Heart left ventricle (tissue), 16 donors: ENCODE measurements around the gene MYO10. TPM values are rescaled to one million over a fixed set of nuclear protein-coding genes. Genes with fewer than 3 reads are reported as not detected.
"Not testable (repeated sequence)": the region's sequence is repeated elsewhere in the genome, so short reads cannot be mapped to it uniquely, and the experiment has no call there.

Source experiments
- ATAC-seq, 4 donors: fragments of 200-7000 bp; cut with Tn5 transposase; one replicate each; pipeline ENCODE4 v1.9.1; 2020 to 2022; ENCODE audit warnings: moderate library complexity in 4 of 4, mild to moderate bottlenecking in 3 of 4, moderate number of reproducible peaks in 1 of 4
- DNase-seq, 5 donors: peaks; one replicate each; pipeline ENCODE4 v3.0.0-alpha.2; 2020
- H3K27ac ChIP-seq, 12 donors: fragments of 200-600 bp; sonication (generic) in 4 of 12; one replicate each; pipeline versions ENCODE4 v1.5.0 to v1.8.0; 2016 to 2022; ENCODE audit warnings: mild to moderate bottlenecking in 2 of 12
- H3K27me3 ChIP-seq, 9 donors: fragments of 200-600 bp; sonication (generic) in 2 of 9; one replicate each; pipeline versions ENCODE4 v1.5.1 to v1.8.0; 2016 to 2022; ENCODE audit warnings: mild to moderate bottlenecking in 3 of 9
- H3K36me3 ChIP-seq, 9 donors: fragments of 200-600 bp; sonication (generic) in 2 of 9; one replicate each; pipeline versions ENCODE4 v1.5.0 to v1.8.0; 2018 to 2022; ENCODE audit warnings: mild to moderate bottlenecking in 2 of 9
- H3K4me1 ChIP-seq, 12 donors: fragments of 200-600 bp; sonication (generic) in 4 of 12; one replicate each; pipeline versions ENCODE4 v1.5.0 to v1.8.0; 2016 to 2022; ENCODE audit warnings: mild to moderate bottlenecking in 3 of 12
- H3K4me3 ChIP-seq, 12 donors: fragments of 200-600 bp; sonication (generic) in 4 of 12; one replicate each; pipeline versions ENCODE4 v1.5.0 to v1.8.0; 2017 to 2022; ENCODE audit warnings: mild to moderate bottlenecking in 9 of 12, moderate library complexity in 4 of 12
- H3K9me3 ChIP-seq, 12 donors: fragments of 200-600 bp; sonication (generic) in 4 of 12; one replicate each; pipeline versions ENCODE4 v1.5.0 to v1.8.0; 2016 to 2022; ENCODE audit warnings: mild to moderate bottlenecking in 1 of 12
- CTCF ChIP-seq, 12 donors: fragments of 200-600 bp; sonication (generic) in 4 of 12; IDR thresholded peaks; one replicate each; pipeline versions ENCODE4 v1.5.0 to v1.8.0; 2018 to 2022; ENCODE audit warnings: antibody characterized with exemption in 12 of 12, mild to moderate bottlenecking in 5 of 12
- POLR2A ChIP-seq, 2 donors: fragments of 450-650 bp; IDR thresholded peaks; one replicate each; pipeline ENCODE4 v1.6.1; 2017; ENCODE audit warnings: antibody characterized with exemption in 2 of 2, mild to moderate bottlenecking in 2 of 2, moderate library complexity in 2 of 2
- WGBS, 4 donors: extraction: QIAGEN DNeasy Blood & Tissue Kit in 2 of 4; methylation state at CpG; one replicate each; pipeline versions ENCODE4 v1.1.5 to v1.1.7; 2013 to 2018; 5-methylcytosine and 5-hydroxymethylcytosine counted together
- intact Hi-C, 10 donors: fragments of 100-400 bp; cut with DNase I; formaldehyde crosslinking; loops; one replicate each; pipeline versions ENCODE4 v1.11.1 to v1.14.2; 2022
- polyA plus RNA-seq, 2 donors: library from polyadenylated mRNA; stranded (reverse); fragments of 200-250 nt; gene quantifications; one replicate each; pipeline ENCODE4 v1.2.3, GENCODE V29; 2013
- total RNA-seq, 9 donors: library from RNA; depleted of rRNA in 2 of 9; stranded (reverse); fragments of >200 nt in 2 of 9; fragmentation: NEBNext Ultra II Directional in 3 of 9; extraction: Animal tissue kit (Norgen Biotek cat#: 25700) in 3 of 9; gene quantifications; one replicate each; pipeline versions ENCODE4 v1.1.0 to v1.2.4, GENCODE V29; 2016 to 2023
- donor health status: ischemic (EF 13 %, LVEDD 7.1; RV severe dilation, severe dysfunction).
- donor health status: healthy with polysubstance abuse.
- donor health status: DM: no; HTN: yes; CAD: no.
- donor health status: DM: no; HTN: no; CAD: no.
- donor health status: ischemic (EF 25% LVEDD 6.9; RV normal size, moderate dysfunction).
- donor health status: ischemic (EF 25% LVEDD 5.7; RV mildly dilated, moderate dysfunction).
- donor health status: healthy.
- donor health status: DM: yes; HTN: yes; CAD: no.
- donor health status: ischemic (EF 35%, LVEDD 5.7; RV mildly dilated, moderate dysfunction).
- donor health status: nonischemic (EF 11% LVEDD 7.7; RV severe dilation, severe dysfunction).
- donor health status: DM: yes; HTN: yes; CAD: no.
- donor health status: PGD.
- donor health status: ischemic (EF 29% LVEDD 5.4; RV normal size, mild dysfunction).
- donor health status: nonischemic (EF 23%, LVEDD 6.1; RV moderate dilation, normal function).

Gene MYO10
- total and polyA plus RNA-seq, 11 donors = 2.0 to 17.3 (median 3.8) TPM

GRCh38 chr5:16879650-16880049, 56.4 kb downstream of the MYO10 start:
- no peaks in the 10 kb centered on the region for H3K36me3 ChIP-seq
- no peak overlapping the region for H3K27ac ChIP-seq
- intact Hi-C loops = no loop called here
- WGBS, 4 donors = 91 to 96% (median 94%) methylated on average over 13 of the region's 13 CpGs
- no peak overlapping the region for H3K4me3 ChIP-seq
- no peaks in the 10 kb centered on the region for H3K27me3 ChIP-seq
- DNase-seq (no peak), ATAC-seq (no peak)
- peaks cover 0 to 3% (median 0%) of the 10 kb centered on the region in 12 donors for H3K4me1 ChIP-seq
- H3K9me3 ChIP-seq = no peaks in the 10 kb centered on the region
- no peak for TF ChIP-seq CTCF (IDR thresholded peaks at IDR 0.05)
- no peak for TF ChIP-seq POLR2A (IDR thresholded peaks at IDR 0.05)

GRCh38 chr5:16879191-16879590, 56.9 kb downstream of the MYO10 start:
- no peak for TF ChIP-seq CTCF (IDR thresholded peaks at IDR 0.05)
- no peak for TF ChIP-seq POLR2A (IDR thresholded peaks at IDR 0.05)
- ATAC-seq (no peak), DNase-seq (no peak)
- H3K4me1 ChIP-seq = peaks cover 0 to 3% (median 0%) of the 10 kb centered on the region in 12 donors
- 98 to 100% (median 99%) methylated on average over 1 of the region's 1 CpG for WGBS, 4 donors
- H3K9me3 ChIP-seq = no peaks in the 10 kb centered on the region
- H3K4me3 ChIP-seq = no peak overlapping the region
- H3K27ac ChIP-seq = no peak overlapping the region
- H3K36me3 ChIP-seq = no peaks in the 10 kb centered on the region
- H3K27me3 ChIP-seq = no peaks in the 10 kb centered on the region
- intact Hi-C loops = no loop called here

GRCh38 chr5:16877267-16877935, 58.7 kb downstream of the MYO10 start:
- 85 to 90% (median 88%) methylated on average over 9 of the region's 9 CpGs for WGBS, 4 donors
- ATAC-seq = no peak
- H3K4me3 ChIP-seq = no peak overlapping the region
- TF ChIP-seq CTCF (IDR thresholded peaks at IDR 0.05) (no peak), POLR2A (IDR thresholded peaks at IDR 0.05) (no peak)
- H3K9me3 ChIP-seq = peaks cover 0 to 10% (median 0%) of the 10 kb centered on the region in 12 donors
- H3K27me3 ChIP-seq = no peaks in the 10 kb centered on the region
- peaks cover 0 to 3% (median 0%) of the 10 kb centered on the region in 12 donors for H3K4me1 ChIP-seq
- H3K36me3 ChIP-seq = no peaks in the 10 kb centered on the region
- no peak overlapping the region for H3K27ac ChIP-seq
- intact Hi-C loops = no loop called here
- DNase-seq = no peak

- intact Hi-C loops, H3K4me3 ChIP-seq, H3K36me3 ChIP-seq, ATAC-seq, H3K27me3 ChIP-seq, H3K4me1 ChIP-seq, DNase-seq, H3K9me3 ChIP-seq, H3K27ac ChIP-seq: not testable (repeated sequence)
- WGBS, 4 donors = 87 to 100% (median 92%) methylated on average over 1 of the region's 1 CpG
Measured at GRCh38 chr5:16874424-16874823, 61.7 kb downstream of the MYO10 start.
